Measurements from ENCODE around the gene ATRNL1.

DNA sequence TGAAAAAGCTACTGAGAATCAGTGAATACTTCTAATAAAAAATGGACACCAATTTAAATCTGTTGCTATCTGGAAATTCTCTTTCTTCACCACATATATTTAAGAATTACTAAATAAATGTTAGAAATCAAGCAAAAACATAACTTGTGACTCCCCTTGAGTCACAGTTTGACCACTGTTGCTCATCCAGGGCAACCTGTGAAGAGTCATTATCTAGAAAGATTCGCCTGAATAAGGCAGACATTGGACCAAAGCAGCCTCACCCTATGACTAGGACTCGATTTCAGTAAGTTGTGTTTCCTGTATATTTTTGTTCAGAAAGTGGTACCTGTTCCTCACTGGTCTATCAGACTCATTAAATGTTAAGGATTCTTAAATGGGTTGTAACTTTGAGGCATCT is 572.4 kb downstream of the ATRNL1 start:
- TF ChIP-seq SUZ12 (IDR thresholded peaks at IDR 0.05; ENCODE audit: extremely low read depth, insufficient read depth, insufficient read length) (no peak), YY1 (IDR thresholded peaks at IDR 0.05; ENCODE audit: insufficient read depth, insufficient read length) (no peak)

All from NT2/D1 (cell line).